Esophagus squamous epithelium (tissue), 5 donors: Measurements from ENCODE around the gene GAP43. TPM values are rescaled to one million over a fixed set of nuclear protein-coding genes. Genes with fewer than 3 reads are reported as not detected.

ENCODE experiments used
- DNase-seq: peaks from one replicate; lab custom pipeline; 2025; lab: John Stamatoyannopoulos, UW
- H3K27ac ChIP-seq, 4 donors: fragments of 200-600 bp; sonication (generic); one replicate each; pipeline ENCODE4 v1.5.1; 2016 to 2019; ENCODE audit warnings: mild to moderate bottlenecking in 1 of 4
- H3K27me3 ChIP-seq, 4 donors: fragments of 200-600 bp; sonication (generic); 1 replicate in 3 of 4; 2 replicates in 1 of 4; pipeline versions ENCODE4 v1.5.1 to v1.6.0; 2017 to 2021; ENCODE audit warnings: antibody characterized with exemption in 1 of 4
- H3K36me3 ChIP-seq, 3 donors: fragments of 200-600 bp; sonication (generic); one replicate each; pipeline ENCODE4 v1.5.1; 2016 to 2019
- H3K4me1 ChIP-seq, 3 donors: fragments of 200-600 bp; sonication (generic); one replicate each; pipeline ENCODE4 v1.5.1; 2017 to 2019
- H3K4me3 ChIP-seq, 4 donors: fragments of 200-600 bp; sonication (generic); 1 replicate in 3 of 4; 2 replicates in 1 of 4; pipeline ENCODE4 v1.5.1; 2016 to 2019; ENCODE audit warnings: mild to moderate bottlenecking in 2 of 4, moderate library complexity in 1 of 4
- H3K9me3 ChIP-seq, 3 donors: fragments of 200-600 bp; sonication (generic); one replicate each; pipeline ENCODE4 v1.5.1; 2016 to 2019
- CTCF ChIP-seq, 6 experiments: fragments of 450-650 bp in 4 of 6; fragments of 200-600 bp in 2 of 6; sonication (generic) in 2 of 6; IDR thresholded peaks; one replicate each; pipeline ENCODE4 v1.5.1; 2016 to 2019; ENCODE audit warnings: antibody characterized with exemption in 6 of 6, mild to moderate bottlenecking in 4 of 6, moderate library complexity in 4 of 6
- POLR2A ChIP-seq, 4 donors: fragments of 450-650 bp; IDR thresholded peaks; one replicate each; pipeline ENCODE4 v1.6.1; 2017; ENCODE audit warnings: antibody characterized with exemption in 4 of 4, mild to moderate bottlenecking in 4 of 4, moderate library complexity in 3 of 4
- WGBS, 2 donors: methylation state at CpG; one replicate each; pipeline ENCODE4 v1.1.5; 2018; 5-methylcytosine and 5-hydroxymethylcytosine counted together
- intact Hi-C: fragments of 100-400 bp; cut with DNase I; formaldehyde crosslinking; loops from one replicate; pipeline ENCODE4 v1.15.0; 2022
- total RNA-seq, 4 donors: library from RNA; depleted of rRNA; stranded (reverse); fragments of >200 nt; gene quantifications; one replicate each; pipeline ENCODE4 v1.1.0, GENCODE V29; 2016
- donor health status: DM: yes; HTN: yes; CAD: no.

GAP43 gene
- total RNA-seq, 4 donors from 2014 or later: 1.2 TPM; not detected in 3

GRCh38 chr3:115581362-115582135 is 41.8 kb upstream of the GAP43 start:
- no peak for DNase-seq
- Histone ChIP-seq H3K27me3 (no peaks in the 10 kb centered on the region), H3K4me1 (no peaks in the 10 kb centered on the region), H3K9me3 (no peaks in the 10 kb centered on the region), H3K36me3 (no peaks in the 10 kb centered on the region), H3K27ac (no peak overlapping the region), H3K4me3 (no peak overlapping the region)
- TF ChIP-seq POLR2A (IDR thresholded peaks at IDR 0.05): no peak
- TF ChIP-seq CTCF (IDR thresholded peaks at IDR 0.05): no peak
- WGBS, 2 donors: 54 to 55% methylated on average over 8 of the region's 8 CpGs
- intact Hi-C loops: no loop called here

- Histone ChIP-seq H3K4me1 (no peaks in the 10 kb centered on the region), H3K27me3 (no peaks in the 10 kb centered on the region), H3K27ac (no peak overlapping the region), H3K9me3 (no peaks in the 10 kb centered on the region), H3K36me3 (no peaks in the 10 kb centered on the region), H3K4me3 (no peak overlapping the region)
- DNase-seq: no peak
- no peak for TF ChIP-seq CTCF (IDR thresholded peaks at IDR 0.05)
- TF ChIP-seq POLR2A (IDR thresholded peaks at IDR 0.05): no peak
- WGBS, 2 donors: 74 to 77% methylated on average over 5 of the region's 5 CpGs
- intact Hi-C loops: no loop called here
Measured at GRCh38 chr3:115588201-115589115, 34.9 kb upstream of the GAP43 start.

- Histone ChIP-seq H3K27ac (no peak overlapping the region), H3K9me3 (peaks cover 0 to 6% (median 0%) of the 10 kb centered on the region in 3 donors), H3K4me1 (no peaks in the 10 kb centered on the region), H3K36me3 (no peaks in the 10 kb centered on the region), H3K4me3 (no peak overlapping the region), H3K27me3 (no peaks in the 10 kb centered on the region)
- DNase-seq: no peak
- intact Hi-C loops: no loop called here
- WGBS, 2 donors: 37 to 54% methylated on average over 3 of the region's 3 CpGs
- no peak for TF ChIP-seq POLR2A (IDR thresholded peaks at IDR 0.05)
- no peak for TF ChIP-seq CTCF (IDR thresholded peaks at IDR 0.05)
Measured at GRCh38 chr3:115590873-115591272, 32.4 kb upstream of the GAP43 start.

GRCh38 chr3:115595611-115596275 is 27.6 kb upstream of the GAP43 start:
- H3K36me3 ChIP-seq: no peaks in the 10 kb centered on the region
- no peaks in the 10 kb centered on the region for H3K4me1 ChIP-seq
- intact Hi-C loops: no loop called here
- no peak overlapping the region for H3K4me3 ChIP-seq
- H3K9me3 ChIP-seq: peaks cover 0 to 6% (median 0%) of the 10 kb centered on the region in 3 donors
- no peak for TF ChIP-seq POLR2A (IDR thresholded peaks at IDR 0.05)
- no peak for TF ChIP-seq CTCF (IDR thresholded peaks at IDR 0.05)
- 83 to 100% methylated on average over 2 of the region's 2 CpGs for WGBS, 2 donors
- DNase-seq: no peak
- no peaks in the 10 kb centered on the region for H3K27me3 ChIP-seq
- H3K27ac ChIP-seq: no peak overlapping the region
